Vagina (tissue), 2 donors: ENCODE measurements around the gene NEO1. TPM values are rescaled to one million over a fixed set of nuclear protein-coding genes. Genes with fewer than 3 reads are reported as not detected.

ENCODE experiments used
- DNase-seq, 2 donors: peaks; one replicate each; pipeline ENCODE4 v3.0.0-alpha.2; 2017; ENCODE audit errors: extremely low spot score in 2 of 2
- H3K27ac ChIP-seq: fragments of 200-600 bp; sonication (generic); one replicate; pipeline ENCODE4 v1.5.1; 2019
- H3K27me3 ChIP-seq: fragments of 200-600 bp; sonication (generic); one replicate; pipeline ENCODE4 v1.5.1; 2019
- H3K36me3 ChIP-seq, 2 donors: fragments of 200-600 bp; sonication (generic); one replicate each; pipeline ENCODE4 v1.5.1; 2017 to 2019
- H3K4me1 ChIP-seq: fragments of 200-600 bp; sonication (generic); one replicate; pipeline ENCODE4 v1.5.1; 2019
- H3K4me3 ChIP-seq, 2 donors: fragments of 200-600 bp; sonication (generic); 1 replicate in 1 of 2; 2 replicates in 1 of 2; pipeline ENCODE4 v1.5.1; 2016 to 2019
- H3K9me3 ChIP-seq: fragments of 200-600 bp; sonication (generic); one replicate; pipeline ENCODE4 v1.5.1; 2019
- CTCF ChIP-seq, 3 experiments: fragments of 450-650 bp in 2 of 3; fragments of 200-600 bp in 1 of 3; sonication (generic) in 1 of 3; IDR thresholded peaks; one replicate each; pipeline ENCODE4 v1.5.1; 2017 to 2019; ENCODE audit warnings: antibody characterized with exemption in 3 of 3, mild to moderate bottlenecking in 2 of 3, moderate library complexity in 2 of 3
- POLR2A ChIP-seq, 2 donors: fragments of 450-650 bp; IDR thresholded peaks; one replicate each; pipeline ENCODE4 v1.6.1; 2017; ENCODE audit warnings: antibody characterized with exemption in 2 of 2, mild to moderate bottlenecking in 2 of 2, moderate library complexity in 2 of 2
- POLR2AphosphoS5 ChIP-seq, 2 donors: sonication (generic); formaldehyde crosslinking; IDR thresholded peaks; one replicate each; pipeline ENCODE4 v1.9.0; 2017; ENCODE audit warnings: antibody characterized with exemption in 2 of 2, mild to moderate bottlenecking in 2 of 2, low read depth in 1 of 2; ENCODE audit not compliant: insufficient read depth in 1 of 2
- intact Hi-C: fragments of 100-400 bp; cut with DNase I; formaldehyde crosslinking; loops from one replicate; pipeline ENCODE4 v1.15.1; 2023
- total RNA-seq: library from RNA; depleted of rRNA; stranded (reverse); fragments of >200 nt; gene quantifications from one replicate; pipeline ENCODE4 v1.2.3, GENCODE V29; 2016

Gene NEO1
- total RNA-seq, 1 donor from 2014 or later = 21.9 TPM

GRCh38 chr15:73050561-73051295, 1.5 kb upstream of the NEO1 start:
- intact Hi-C loops = loop anchor here (10.0 kb wide), 1 partner anchor 76 kb away; no protein-coding TSS in a partner anchor
- no peak for TF ChIP-seq POLR2A (IDR thresholded peaks at IDR 0.05)
- no peak for TF ChIP-seq CTCF (IDR thresholded peaks at IDR 0.05)
- no peak for TF ChIP-seq POLR2AphosphoS5 (IDR thresholded peaks at IDR 0.05; ENCODE audit: insufficient read depth in 1 of 2, low read depth in 1 of 2)

GRCh38 chr15:73051391-73051806, 864 bp upstream of the NEO1 start:
- H3K27ac ChIP-seq = peak overlapping the region; percentile 95
- no peaks in the 10 kb centered on the region for H3K36me3 ChIP-seq
- H3K4me1 ChIP-seq = peaks cover 28% of the 10 kb centered on the region
- intact Hi-C loops = loop anchor here (10.0 kb wide), 1 partner anchor 77 kb away; no protein-coding TSS in a partner anchor
- peak overlapping the region; percentile 71 to 87 for H3K4me3 ChIP-seq
- TF ChIP-seq POLR2AphosphoS5 (IDR thresholded peaks at IDR 0.05; ENCODE audit: insufficient read depth in 1 of 2, low read depth in 1 of 2) (no peak), CTCF (IDR thresholded peaks at IDR 0.05) (no peak), POLR2A (IDR thresholded peaks at IDR 0.05) (no peak)
- H3K27me3 ChIP-seq = no peaks in the 10 kb centered on the region
- no peak for DNase-seq
- no peaks in the 10 kb centered on the region for H3K9me3 ChIP-seq

More at GRCh38 chr15:73050561-73051295, 1.5 kb upstream of the NEO1 start:
- Histone ChIP-seq H3K4me1 (peaks cover 26% of the 10 kb centered on the region), H3K9me3 (no peaks in the 10 kb centered on the region), H3K4me3 (peak overlapping the region; percentile 71 to 87), H3K36me3 (no peaks in the 10 kb centered on the region), H3K27me3 (no peaks in the 10 kb centered on the region), H3K27ac (peak overlapping the region; percentile 95)
- no peak for DNase-seq

GRCh38 chr15:73052653-73053397, 562 bp downstream of the NEO1 start:
- Histone ChIP-seq H3K27me3 (no peaks in the 10 kb centered on the region), H3K9me3 (no peaks in the 10 kb centered on the region), H3K4me1 (peaks cover 28% of the 10 kb centered on the region), H3K36me3 (no peaks in the 10 kb centered on the region), H3K27ac (peak overlapping the region; percentile 74), H3K4me3 (peak overlapping the region; percentile 71 to 87)
- intact Hi-C loops = loop anchor here (10.0 kb wide), 1 partner anchor 78 kb away; no protein-coding TSS in a partner anchor
- DNase-seq = no peak
- TF ChIP-seq CTCF (IDR thresholded peaks at IDR 0.05) (peak in 1 of 3 experiments; percentile 21), POLR2A (IDR thresholded peaks at IDR 0.05) (no peak), POLR2AphosphoS5 (IDR thresholded peaks at IDR 0.05; ENCODE audit: insufficient read depth in 1 of 2, low read depth in 1 of 2) (peak in 1 of 2 donors; percentile 59)

GRCh38 chr15:73053398-73053723, 1.1 kb downstream of the NEO1 start:
- H3K4me3 ChIP-seq = peak overlapping the region; percentile 71 to 87
- H3K36me3 ChIP-seq = no peaks in the 10 kb centered on the region
- TF ChIP-seq CTCF (IDR thresholded peaks at IDR 0.05) (no peak), POLR2A (IDR thresholded peaks at IDR 0.05) (no peak), POLR2AphosphoS5 (IDR thresholded peaks at IDR 0.05; ENCODE audit: insufficient read depth in 1 of 2, low read depth in 1 of 2) (no peak)
- intact Hi-C loops = loop anchor here (10.0 kb wide), 1 partner anchor 79 kb away; no protein-coding TSS in a partner anchor
- no peaks in the 10 kb centered on the region for H3K27me3 ChIP-seq
- H3K27ac ChIP-seq = peak overlapping the region; percentile 74
- H3K4me1 ChIP-seq = peaks cover 28% of the 10 kb centered on the region
- H3K9me3 ChIP-seq = no peaks in the 10 kb centered on the region
- DNase-seq = no peak
